GM23248 (cell line): ENCODE data around the gene ENG.

Experiments used
- EZH2 ChIP-seq: fragments of 200-600 bp; sonication (generic); IDR thresholded peaks from 2 replicates; pipeline ENCODE4 v1.6.1; 2018; ENCODE audit warnings: antibody characterized with exemption, mild to moderate bottlenecking; ENCODE audit not compliant: insufficient read depth, poor library complexity, severe bottlenecking
- EZH2phosphoT487 ChIP-seq: fragments of 200-600 bp; sonication (generic); IDR thresholded peaks from 2 replicates; pipeline ENCODE4 v1.6.1; 2018; ENCODE audit warnings: antibody characterized with exemption, moderate library complexity, mild to moderate bottlenecking, low read depth; ENCODE audit not compliant: insufficient read depth

DNA sequence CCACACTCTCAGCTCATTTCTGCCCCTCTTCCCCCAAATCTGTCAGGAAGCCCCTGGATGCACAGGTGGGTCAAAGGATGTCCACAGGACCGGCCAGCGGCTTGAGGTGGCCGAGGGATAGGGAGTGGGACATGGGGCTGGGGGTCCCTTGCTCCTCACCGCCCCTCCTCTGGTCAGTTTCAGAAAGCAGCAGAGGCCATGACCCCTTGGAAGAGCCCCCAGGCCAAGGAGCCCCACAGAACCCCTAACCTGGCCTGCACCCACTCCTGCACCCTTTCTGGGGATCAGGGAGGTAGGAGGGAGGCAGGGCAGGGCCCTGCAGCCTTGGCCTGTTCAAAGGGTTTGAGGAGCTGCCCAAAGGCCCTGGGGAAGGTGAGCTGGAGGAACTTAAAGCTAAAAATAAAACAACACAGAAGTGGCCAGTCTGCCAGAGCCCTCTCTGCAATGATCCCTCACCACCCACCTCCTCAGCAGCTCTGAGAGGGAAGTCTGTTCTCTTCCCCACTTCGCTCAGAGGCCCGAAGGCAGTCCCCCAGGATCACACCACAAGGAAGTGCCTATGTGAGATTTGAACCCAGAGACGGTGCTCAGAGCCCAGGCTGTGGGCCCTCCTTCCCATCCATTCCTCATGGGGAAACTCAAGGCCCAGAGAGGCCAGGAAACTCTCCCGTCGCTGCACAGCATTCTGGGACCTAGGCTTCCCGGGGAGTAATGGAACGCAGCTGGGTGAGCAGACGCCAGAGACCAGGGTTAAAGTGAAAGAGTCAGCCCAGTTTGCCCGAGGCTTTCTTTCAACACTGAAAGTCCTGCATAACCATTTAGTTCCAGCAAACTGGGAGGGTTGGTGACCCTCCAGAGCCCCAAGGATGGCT lies 910 bp downstream of the ENG start:
- TF ChIP-seq EZH2phosphoT487: no peak
- TF ChIP-seq EZH2: no peak
